Smooth muscle cell (in vitro differentiated cells): ENCODE data around the gene MARCKSL1. TPM values are rescaled to one million over a fixed set of nuclear protein-coding genes. Genes with fewer than 3 reads are reported as not detected.

Experiments
- DNase-seq: peaks from one replicate; lab custom pipeline; 2025; ENCODE audit not compliant: unreplicated experiment; lab: John Stamatoyannopoulos, UW
- H2AFZ ChIP-seq: fragments of 200-600 bp; sonication (generic); 2 replicates; pipeline ENCODE4 v1.6.0; 2016; ENCODE audit warnings: antibody characterized with exemption, low read depth, mild to moderate bottlenecking
- H3F3A ChIP-seq: fragments of 200-600 bp; sonication (generic); 2 replicates; pipeline ENCODE4 v1.6.0; 2017; ENCODE audit warnings: antibody characterized with exemption, low read depth
- H3K27ac ChIP-seq: fragments of 200-600 bp; sonication (generic); 2 replicates; pipeline ENCODE4 v1.5.1; 2016; ENCODE audit warnings: low read depth, mild to moderate bottlenecking
- H3K27me3 ChIP-seq: fragments of 200-600 bp; sonication (generic); 2 replicates; pipeline ENCODE4 v1.6.1; 2016; ENCODE audit warnings: low read depth, mild to moderate bottlenecking
- H3K36me3 ChIP-seq: fragments of 200-600 bp; sonication (generic); 2 replicates; pipeline ENCODE4 v1.5.1; 2016; ENCODE audit warnings: low read depth
- H3K4me1 ChIP-seq: fragments of 200-600 bp; sonication (generic); 2 replicates; pipeline ENCODE4 v1.5.1; 2016; ENCODE audit warnings: low read depth
- H3K4me2 ChIP-seq: fragments of 200-600 bp; sonication (generic); 2 replicates; pipeline ENCODE4 v1.6.0; 2016; ENCODE audit warnings: mild to moderate bottlenecking
- H3K4me3 ChIP-seq: fragments of 200-600 bp; sonication (generic); 2 replicates; pipeline ENCODE4 v1.5.1; 2016; ENCODE audit warnings: mild to moderate bottlenecking
- H3K79me2 ChIP-seq: fragments of 200-600 bp; sonication (generic); 2 replicates; pipeline ENCODE4 v1.6.0; 2016; ENCODE audit warnings: low read depth, mild to moderate bottlenecking
- H3K9ac ChIP-seq: fragments of 200-600 bp; sonication (generic); 2 replicates; pipeline ENCODE4 v1.6.0; 2016; ENCODE audit warnings: low read depth
- H3K9me3 ChIP-seq: fragments of 200-600 bp; sonication (generic); replicated peaks from 2 replicates; pipeline ENCODE4 v1.5.1; 2016; ENCODE audit warnings: low read depth
- H4K20me1 ChIP-seq: fragments of 200-600 bp; sonication (generic); 2 replicates; pipeline ENCODE4 v1.6.0; 2016; ENCODE audit warnings: low read depth
- WGBS: methylation state at CpG from one replicate; pipeline ENCODE4 v1.1.7; 2016; ENCODE audit warnings: low lambda C conversion rate; 5-methylcytosine and 5-hydroxymethylcytosine counted together
- polyA plus RNA-seq: library from polyadenylated mRNA; unstranded; fragments of >200 nt; fragmentation: Nextera tagmentation; extraction: Ambion mirVana; gene quantifications from 2 replicates; pipeline ENCODE4 v1.2.1, GENCODE V29; 2016
- total RNA-seq: library from RNA; depleted of rRNA; stranded (reverse); fragments of >200 nt; gene quantifications from 2 replicates; pipeline ENCODE4 v1.2.3, GENCODE V29; 2014
- TF ChIP-seq, protein P1 (sequence below): fragments of 200-600 bp; sonication (generic); IDR thresholded peaks from 2 replicates; pipeline ENCODE4 v1.5.1; 2017; ENCODE audit warnings: borderline replicate concordance, mild to moderate bottlenecking, antibody characterized with exemption; ENCODE audit not compliant: insufficient read depth, poor library complexity, severe bottlenecking

The MARCKSL1 gene
- total and polyA plus RNA-seq, 2 experiments from 2014 or later = 126 to 358 TPM

DNA sequence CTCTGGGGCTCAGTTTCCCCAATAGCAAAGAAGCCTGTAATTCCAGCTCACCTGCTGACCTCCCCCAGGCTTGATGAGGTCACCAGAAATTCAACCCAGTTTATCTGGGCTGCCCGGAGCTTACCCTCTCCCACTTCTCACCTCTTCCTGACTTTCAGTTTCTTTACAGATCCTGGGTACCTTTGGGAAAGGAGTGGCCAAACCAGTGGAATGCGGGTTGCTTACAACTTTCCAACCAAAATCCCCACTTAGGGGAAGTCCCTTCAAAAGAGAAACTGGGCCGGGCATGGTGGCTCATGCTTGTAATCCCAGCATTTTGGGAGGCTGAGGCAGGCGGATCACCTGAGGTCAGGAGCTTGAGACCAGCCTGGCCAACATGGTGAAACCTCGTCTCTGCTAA is 5.9 kb upstream of the MARCKSL1 start:
- Histone ChIP-seq H4K20me1 (no peaks in the 10 kb centered on the region), H3K4me1 (peaks cover 18% of the 10 kb centered on the region), H3K4me3 (no peak overlapping the region), H3K27me3 (no peaks in the 10 kb centered on the region), H3K36me3 (no peaks in the 10 kb centered on the region), H2AFZ (no peak overlapping the region), H3K9me3 (no peaks in the 10 kb centered on the region), H3K9ac (no peak overlapping the region), H3K27ac (no peak overlapping the region), H3K79me2 (no peaks in the 10 kb centered on the region), H3F3A (peaks cover 4% of the 10 kb centered on the region), H3K4me2 (no peak overlapping the region)
- TF ChIP-seq, protein P1, sequence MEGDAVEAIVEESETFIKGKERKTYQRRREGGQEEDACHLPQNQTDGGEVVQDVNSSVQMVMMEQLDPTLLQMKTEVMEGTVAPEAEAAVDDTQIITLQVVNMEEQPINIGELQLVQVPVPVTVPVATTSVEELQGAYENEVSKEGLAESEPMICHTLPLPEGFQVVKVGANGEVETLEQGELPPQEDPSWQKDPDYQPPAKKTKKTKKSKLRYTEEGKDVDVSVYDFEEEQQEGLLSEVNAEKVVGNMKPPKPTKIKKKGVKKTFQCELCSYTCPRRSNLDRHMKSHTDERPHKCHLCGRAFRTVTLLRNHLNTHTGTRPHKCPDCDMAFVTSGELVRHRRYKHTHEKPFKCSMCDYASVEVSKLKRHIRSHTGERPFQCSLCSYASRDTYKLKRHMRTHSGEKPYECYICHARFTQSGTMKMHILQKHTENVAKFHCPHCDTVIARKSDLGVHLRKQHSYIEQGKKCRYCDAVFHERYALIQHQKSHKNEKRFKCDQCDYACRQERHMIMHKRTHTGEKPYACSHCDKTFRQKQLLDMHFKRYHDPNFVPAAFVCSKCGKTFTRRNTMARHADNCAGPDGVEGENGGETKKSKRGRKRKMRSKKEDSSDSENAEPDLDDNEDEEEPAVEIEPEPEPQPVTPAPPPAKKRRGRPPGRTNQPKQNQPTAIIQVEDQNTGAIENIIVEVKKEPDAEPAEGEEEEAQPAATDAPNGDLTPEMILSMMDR = no peak
- DNase-seq = no peak
- 83% methylated on average over 5 of the region's 5 CpGs for WGBS

DNA sequence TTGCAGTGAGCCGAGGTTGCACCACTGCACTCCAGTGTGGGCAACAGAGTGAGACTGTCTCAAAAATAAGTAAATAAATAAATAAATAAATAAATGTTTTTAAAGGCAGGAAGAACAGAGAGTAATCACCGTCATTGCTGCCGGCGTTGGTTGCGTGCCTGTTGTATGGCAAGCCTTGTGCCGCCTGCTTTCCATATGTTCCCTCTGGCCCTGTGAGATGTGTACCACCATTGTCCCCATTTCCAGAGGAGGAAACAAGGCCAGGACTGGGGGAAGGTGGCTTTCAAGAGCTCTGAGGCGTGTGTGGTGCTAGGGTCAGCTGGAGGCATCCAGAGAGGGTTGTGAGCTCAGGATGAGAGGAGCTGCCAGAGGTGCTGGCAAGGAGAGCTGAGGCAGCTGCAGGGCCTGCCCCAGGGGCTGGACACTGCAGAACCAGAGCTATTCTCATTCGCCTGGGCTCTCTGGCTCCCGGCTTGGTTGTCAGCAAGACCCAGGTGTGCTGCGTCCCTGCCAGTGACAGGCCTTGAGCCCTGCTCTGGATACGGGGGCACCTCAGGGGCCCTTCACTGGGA is 5.2 kb upstream of the MARCKSL1 start:
- Histone ChIP-seq H2AFZ (no peak overlapping the region), H3K4me2 (no peak overlapping the region), H4K20me1 (no peaks in the 10 kb centered on the region), H3K79me2 (no peaks in the 10 kb centered on the region), H3F3A (peaks cover 4% of the 10 kb centered on the region), H3K4me3 (no peak overlapping the region), H3K9me3 (no peaks in the 10 kb centered on the region), H3K27me3 (no peaks in the 10 kb centered on the region), H3K9ac (no peak overlapping the region), H3K27ac (no peak overlapping the region), H3K36me3 (no peaks in the 10 kb centered on the region), H3K4me1 (peaks cover 25% of the 10 kb centered on the region)
- 95% methylated on average over 11 of the region's 11 CpGs for WGBS
- TF ChIP-seq, protein P1 = no peak
- DNase-seq = no peak

DNA sequence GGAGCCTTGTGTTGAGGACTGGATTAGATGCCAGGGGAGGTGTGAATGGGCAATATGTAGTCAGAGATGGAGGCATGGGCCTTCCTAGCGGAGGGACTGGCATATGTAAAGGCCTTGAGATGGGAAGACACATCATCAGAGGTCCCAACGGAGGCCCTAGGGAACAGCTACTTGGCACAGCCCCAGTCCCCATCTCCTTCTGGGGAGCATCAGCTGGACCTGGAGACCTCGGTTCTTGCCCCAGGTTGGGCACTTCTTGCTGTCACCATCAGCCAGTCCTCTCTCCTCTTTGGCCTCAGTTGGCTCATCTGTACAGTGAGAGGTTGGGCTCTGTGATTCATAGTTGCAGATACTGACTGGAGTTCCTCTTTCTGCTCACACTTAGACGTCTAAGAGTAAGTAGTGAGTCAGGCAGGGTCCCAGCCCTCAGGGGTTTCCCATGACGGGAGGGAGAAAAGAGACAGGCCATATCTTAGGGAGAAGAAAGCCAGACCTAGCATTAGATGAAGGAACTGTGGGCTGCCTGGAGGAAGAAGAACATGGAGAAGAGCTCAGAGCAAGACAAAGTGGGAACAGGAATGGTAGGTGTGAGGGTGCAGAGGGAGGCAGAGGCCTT is 3.4 kb upstream of the MARCKSL1 start:
- Histone ChIP-seq H3K9me3 (no peaks in the 10 kb centered on the region), H3K4me1 (peaks cover 28% of the 10 kb centered on the region), H3K4me3 (no peak overlapping the region), H3F3A (peaks cover 4% of the 10 kb centered on the region), H3K27ac (peak overlapping the region; percentile 20), H3K4me2 (no peak overlapping the region), H3K36me3 (no peaks in the 10 kb centered on the region), H4K20me1 (peaks cover 10% of the 10 kb centered on the region), H3K9ac (no peak overlapping the region), H3K79me2 (peaks cover 13% of the 10 kb centered on the region), H3K27me3 (no peaks in the 10 kb centered on the region), H2AFZ (no peak overlapping the region)
- DNase-seq = no peak
- TF ChIP-seq, protein P1 = no peak
- 48% methylated on average over 5 of the region's 5 CpGs for WGBS

DNA sequence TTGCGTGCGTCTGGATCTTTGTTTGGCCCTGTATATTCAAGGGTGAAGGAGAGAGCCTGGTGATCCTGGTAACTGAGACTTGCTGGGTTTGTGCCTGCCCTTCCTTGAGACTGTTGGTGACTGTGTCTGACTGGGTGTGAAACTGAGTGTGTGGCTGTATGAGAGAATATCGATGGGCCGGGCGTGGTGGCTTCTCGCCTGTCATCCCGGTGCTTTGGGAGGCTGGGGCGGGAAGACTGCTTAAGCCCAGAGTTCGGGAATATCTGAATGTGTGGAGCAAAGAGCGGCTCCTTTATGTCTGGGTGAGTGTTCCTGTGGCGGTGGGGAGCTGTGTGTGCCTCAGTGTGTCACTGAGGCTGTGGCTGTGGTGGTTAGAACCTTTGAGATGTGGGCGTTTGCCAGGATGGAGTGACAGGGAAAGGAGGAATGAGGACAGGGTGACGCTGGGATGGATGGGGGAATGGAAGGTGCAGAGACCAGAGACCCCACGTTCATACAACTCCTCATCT is 2.7 kb upstream of the MARCKSL1 start:
- H3K27ac ChIP-seq = peak overlapping the region; percentile 20
- no peak overlapping the region for H3K9ac ChIP-seq
- peaks cover 20% of the 10 kb centered on the region for H3K79me2 ChIP-seq
- H2AFZ ChIP-seq = no peak overlapping the region
- H4K20me1 ChIP-seq = peaks cover 17% of the 10 kb centered on the region
- peaks cover 36% of the 10 kb centered on the region for H3K4me1 ChIP-seq
- no peaks in the 10 kb centered on the region for H3K27me3 ChIP-seq
- no peak for DNase-seq
- no peaks in the 10 kb centered on the region for H3K9me3 ChIP-seq
- H3K36me3 ChIP-seq = no peaks in the 10 kb centered on the region
- no peak overlapping the region for H3K4me2 ChIP-seq
- TF ChIP-seq, protein P1 = no peak
- no peak overlapping the region for H3K4me3 ChIP-seq
- WGBS = 65% methylated on average over 14 of the region's 14 CpGs
- peaks cover 9% of the 10 kb centered on the region for H3F3A ChIP-seq
